NOMO-1 treated with dmso at 0.1 percent for 144 hours (cell line): ENCODE data around the gene ANKRD28.
"Not testable (repeated sequence)": the region's sequence is repeated elsewhere in the genome, so short reads cannot be mapped to it uniquely, and the experiment has no call there.

Experiments
- DNase-seq: peaks from one replicate; lab custom pipeline; 2025; ENCODE audit not compliant: unreplicated experiment; lab: John Stamatoyannopoulos, UW

ANKRD28 gene

GRCh38 chr3:15797642-15798303 is at the start of gene ANKRD28:
Gene ANKRD28, minus strand, starts transcription at chr3:15797979. Its CDS starts 1,458 bp downstream, at chr3:15796521.
- DNase-seq = peak; percentile 51

GRCh38 chr3:15847239-15847638 is 49.5 kb upstream of the ANKRD28 start:
- no peak for DNase-seq

- DNase-seq = no peak
Measured at GRCh38 chr3:15846606-15847005, 48.8 kb upstream of the ANKRD28 start.

- DNase-seq = no peak
Measured at GRCh38 chr3:15845475-15845874, 47.7 kb upstream of the ANKRD28 start.

GRCh38 chr3:15844889-15845288 is 47.1 kb upstream of the ANKRD28 start:
- no peak for DNase-seq

- not testable (repeated sequence) for DNase-seq
Measured at GRCh38 chr3:15841091-15841973, 43.6 kb upstream of the ANKRD28 start.

- no peak for DNase-seq
Measured at GRCh38 chr3:15839568-15839967, 41.8 kb upstream of the ANKRD28 start.

- no peak for DNase-seq
Measured at GRCh38 chr3:15831927-15832326, 34.1 kb upstream of the ANKRD28 start.

- no peak for DNase-seq
Measured at GRCh38 chr3:15825016-15825415, 27.2 kb upstream of the ANKRD28 start.

- DNase-seq = no peak
Measured at GRCh38 chr3:15823092-15823491, 25.3 kb upstream of the ANKRD28 start.

GRCh38 chr3:15822281-15822680 is 24.5 kb upstream of the ANKRD28 start:
- DNase-seq = no peak

GRCh38 chr3:15820911-15821310 is 23.1 kb upstream of the ANKRD28 start:
- no peak for DNase-seq

- DNase-seq = no peak
Measured at GRCh38 chr3:15819576-15819975, 21.8 kb upstream of the ANKRD28 start.

GRCh38 chr3:15819043-15819442 is 21.3 kb upstream of the ANKRD28 start:
- no peak for DNase-seq

- DNase-seq = no peak
Measured at GRCh38 chr3:15815696-15816095, 17.9 kb upstream of the ANKRD28 start.

GRCh38 chr3:15813079-15813478 is 15.3 kb upstream of the ANKRD28 start:
- DNase-seq = not testable (repeated sequence)

- DNase-seq = no peak
Measured at GRCh38 chr3:15812183-15812582, 14.4 kb upstream of the ANKRD28 start.

GRCh38 chr3:15810702-15811101 is 12.9 kb upstream of the ANKRD28 start:
- no peak for DNase-seq

- DNase-seq = no peak
Measured at GRCh38 chr3:15809313-15809712, 11.5 kb upstream of the ANKRD28 start.

- no peak for DNase-seq
Measured at GRCh38 chr3:15808679-15809310, 11.0 kb upstream of the ANKRD28 start.

GRCh38 chr3:15805756-15806266 is 8.0 kb upstream of the ANKRD28 start:
- peak; percentile 72 for DNase-seq
